Lung microvascular endothelial cell (primary cell): ENCODE data around the gene PDE4D. TPM values are rescaled to one million over a fixed set of nuclear protein-coding genes. Genes with fewer than 3 reads are reported as not detected.

Source experiments
- DNase-seq, 2 donors: peaks; one replicate each; pipeline versions ENCODE4 v3.0.0 to v3.0.0-alpha.2; 2010; ENCODE audit warnings: low read depth in 2 of 2
- total RNA-seq: library from RNA; depleted of rRNA; stranded (reverse); fragments of >200 nt; gene quantifications from 2 replicates; pipeline ENCODE4 v1.2.1, GENCODE V29; 2014

PDE4D gene
- total RNA-seq, 1 donor from 2014 or later: 23.8 TPM

DNA sequence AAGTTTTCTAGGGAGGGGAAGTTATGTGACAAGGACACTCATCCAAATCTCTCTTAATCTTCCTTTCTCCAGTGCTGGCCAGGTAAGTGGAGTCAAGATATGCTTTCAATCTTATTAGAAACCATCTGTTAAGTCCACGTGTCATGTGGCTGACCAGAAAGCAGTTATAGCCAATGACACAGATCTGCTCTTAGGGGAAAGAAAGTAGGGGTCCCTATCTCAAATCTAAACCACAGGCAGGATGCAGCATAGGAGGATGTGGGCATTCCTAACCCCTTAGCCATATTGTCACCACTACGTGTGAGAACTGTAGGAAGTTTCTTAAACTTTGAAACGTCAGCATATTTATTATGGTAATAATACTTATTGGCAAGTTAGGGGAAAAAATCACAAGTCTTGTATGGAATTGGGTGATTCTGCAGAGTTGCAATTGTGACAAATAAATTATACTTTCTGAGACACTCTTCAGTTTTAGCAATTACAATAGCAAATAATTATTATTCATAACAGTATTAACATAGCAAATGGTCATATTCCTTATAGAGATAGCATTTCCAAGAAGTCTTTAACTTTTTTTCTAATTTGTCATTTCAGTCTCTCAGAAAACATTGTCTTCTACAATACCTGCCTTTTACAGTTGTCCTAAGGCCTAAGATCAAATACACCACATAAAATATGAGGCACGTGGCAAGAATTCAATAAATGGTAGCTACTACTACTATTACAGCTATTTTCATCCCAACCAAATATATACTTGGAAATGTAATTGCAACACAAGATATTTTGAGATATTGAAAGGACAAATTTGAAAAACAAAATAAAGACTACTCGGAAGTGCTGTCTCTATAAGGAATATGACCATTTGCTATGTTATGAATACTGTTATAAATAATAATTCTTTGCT, 236.9 kb downstream of the PDE4D start:
- DNase-seq: peak in 1 of 2 donors; percentile 5

DNA sequence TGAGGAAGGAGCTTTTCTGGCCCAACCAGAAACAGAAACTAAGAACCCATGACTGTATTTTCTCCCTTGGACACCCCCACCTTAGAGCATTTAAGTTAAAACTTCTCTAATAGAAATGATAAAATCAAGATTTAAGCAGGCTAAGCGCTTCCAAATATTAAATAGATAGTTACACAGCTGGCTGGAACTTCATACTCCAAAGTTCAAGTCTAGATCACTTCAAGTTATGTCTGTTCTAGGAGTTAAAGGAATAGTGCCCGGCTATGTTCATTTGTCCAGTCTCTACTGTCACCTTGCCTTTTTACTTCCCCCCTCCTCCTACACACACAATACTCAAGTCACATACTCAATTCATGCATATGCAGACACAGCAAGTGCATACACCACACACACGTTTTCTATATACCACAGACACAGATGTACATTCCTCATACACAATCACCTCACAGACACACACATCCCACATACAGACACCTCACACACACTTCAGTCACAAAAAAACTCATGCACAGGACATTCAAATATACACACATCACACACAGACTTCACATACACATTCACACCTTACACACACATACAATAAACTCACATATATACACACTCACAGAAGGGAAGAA, 237.7 kb downstream of the PDE4D start:
- DNase-seq: no peak

- DNase-seq: no peak
Observed at GRCh38 chr5:59654691-59655090, 238.8 kb downstream of the PDE4D start.

DNA sequence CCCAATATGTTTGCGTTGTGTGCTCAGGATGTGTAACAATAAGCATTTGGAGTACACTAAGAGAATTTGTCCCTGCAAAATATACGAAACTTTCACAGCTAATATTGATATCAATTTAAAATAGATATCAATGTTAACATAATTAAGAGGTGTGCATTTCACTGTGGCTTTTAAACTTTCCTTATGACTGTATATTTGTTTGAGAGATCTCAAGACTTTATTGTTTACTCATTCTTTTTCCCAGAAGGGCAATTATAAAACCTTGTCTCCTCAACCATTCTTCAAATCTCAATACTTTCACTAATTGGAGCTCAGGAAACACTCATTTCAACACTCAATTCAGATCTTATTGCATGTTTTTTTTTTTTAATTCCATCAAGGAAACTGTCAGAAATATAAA, 241.1 kb downstream of the PDE4D start:
- DNase-seq: no peak

GRCh38 chr5:59648949-59649921, 244.3 kb downstream of the PDE4D start:
- DNase-seq: peak in 1 of 2 donors; percentile 81

- no peak for DNase-seq
Observed at GRCh38 chr5:59648038-59648831, 245.3 kb downstream of the PDE4D start.

DNA sequence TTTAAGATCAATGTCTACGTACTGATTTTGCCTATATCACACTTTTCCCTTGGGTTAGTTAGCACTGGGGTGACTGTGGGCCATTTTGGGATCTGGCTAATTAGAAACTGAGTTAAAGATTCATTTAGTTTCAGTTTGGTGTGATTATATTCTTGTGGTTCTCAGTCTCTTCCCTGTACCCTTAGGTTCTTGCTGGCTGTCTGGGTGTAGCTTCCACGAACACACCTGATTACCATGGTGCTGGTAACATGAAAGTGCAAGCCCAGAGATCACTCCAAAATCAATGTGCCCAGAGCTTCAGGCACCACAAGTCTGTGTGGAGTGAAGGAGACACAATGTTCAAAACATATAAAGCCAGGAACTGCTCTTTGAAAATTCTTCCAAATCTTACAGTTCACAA, 248.1 kb downstream of the PDE4D start:
- no peak for DNase-seq

- peak in 1 of 2 donors; percentile 29 for DNase-seq
Observed at GRCh38 chr5:59640411-59640810, 253.1 kb downstream of the PDE4D start.

DNA sequence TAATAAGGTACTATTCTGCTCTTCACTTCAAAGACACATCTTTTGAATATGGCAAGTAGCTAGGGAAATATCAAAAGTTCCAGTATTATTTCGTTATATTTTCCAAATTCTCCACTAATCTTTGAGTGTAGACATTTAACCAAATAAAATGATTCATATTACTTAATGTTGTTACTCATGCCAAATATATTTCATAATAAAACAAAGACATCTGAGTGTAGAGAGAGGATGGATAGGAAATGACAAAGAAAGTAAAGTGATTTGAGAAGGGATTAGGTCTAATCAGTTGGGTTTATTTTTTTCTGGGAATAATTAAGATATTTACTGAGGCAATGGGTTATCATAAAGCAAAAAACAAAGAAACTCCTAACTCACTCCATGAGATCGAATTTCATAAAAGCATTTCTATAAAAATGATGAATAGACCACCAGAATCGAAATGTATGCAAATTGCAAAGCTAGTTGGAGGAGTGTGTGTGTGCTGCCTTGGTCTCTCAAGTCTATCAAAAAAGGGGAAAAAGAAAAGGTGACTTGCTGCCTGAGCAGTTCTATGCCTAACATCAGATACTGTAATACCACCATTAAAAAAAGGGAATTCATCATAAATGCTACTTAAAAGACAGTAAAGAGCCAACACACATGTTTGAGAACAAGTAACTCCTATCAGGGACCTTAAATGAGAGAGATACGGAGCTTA, 255.5 kb downstream of the PDE4D start:
- peak in 1 of 2 donors; percentile 19 for DNase-seq

GRCh38 chr5:59629561-59629960, 264.0 kb downstream of the PDE4D start:
- DNase-seq: no peak

- DNase-seq: peak in 1 of 2 donors; percentile 29
Observed at GRCh38 chr5:59628062-59628828, 265.3 kb downstream of the PDE4D start.

DNA sequence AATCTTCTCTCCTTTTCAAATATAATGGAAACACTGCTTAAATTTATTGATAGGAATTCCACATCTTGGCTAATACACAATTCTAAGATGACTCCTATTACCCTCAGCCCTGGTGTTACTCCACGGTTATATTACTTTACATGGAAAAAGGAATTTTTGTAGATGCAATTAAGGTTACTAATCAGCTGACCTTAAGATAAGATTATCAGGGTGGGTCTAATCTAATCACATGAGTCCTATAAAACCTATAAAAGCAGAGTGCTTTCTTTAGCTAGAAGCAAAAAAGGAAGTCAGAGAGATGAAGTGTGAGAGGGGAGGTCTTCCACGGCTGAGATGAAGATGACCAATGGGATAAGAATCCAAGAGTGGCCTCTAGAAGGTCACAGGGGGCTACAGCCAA, 268.6 kb downstream of the PDE4D start:
- DNase-seq: no peak

- DNase-seq: no peak
Observed at GRCh38 chr5:59622848-59623247, 270.7 kb downstream of the PDE4D start.

DNA sequence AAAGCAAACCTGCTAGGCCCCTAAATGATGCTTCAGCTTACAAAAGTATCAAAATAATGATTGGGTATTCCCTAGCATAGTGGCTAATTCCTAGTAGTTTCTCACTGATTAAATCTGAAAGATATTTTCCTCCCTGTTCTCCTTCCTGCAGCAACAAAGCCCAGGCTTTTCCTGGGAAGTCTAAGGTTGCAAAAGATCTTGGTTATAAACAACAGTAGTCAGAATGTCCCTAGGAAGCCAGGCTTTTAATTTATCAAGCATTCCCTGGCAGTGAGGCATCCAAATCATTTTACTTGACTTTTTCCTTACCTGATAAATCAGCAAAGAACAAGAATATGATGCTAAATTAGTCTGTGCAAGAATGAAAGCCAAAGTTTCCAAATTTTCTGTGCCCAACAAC, 272.0 kb downstream of the PDE4D start:
- DNase-seq: peak in 1 of 2 donors; percentile 28

DNA sequence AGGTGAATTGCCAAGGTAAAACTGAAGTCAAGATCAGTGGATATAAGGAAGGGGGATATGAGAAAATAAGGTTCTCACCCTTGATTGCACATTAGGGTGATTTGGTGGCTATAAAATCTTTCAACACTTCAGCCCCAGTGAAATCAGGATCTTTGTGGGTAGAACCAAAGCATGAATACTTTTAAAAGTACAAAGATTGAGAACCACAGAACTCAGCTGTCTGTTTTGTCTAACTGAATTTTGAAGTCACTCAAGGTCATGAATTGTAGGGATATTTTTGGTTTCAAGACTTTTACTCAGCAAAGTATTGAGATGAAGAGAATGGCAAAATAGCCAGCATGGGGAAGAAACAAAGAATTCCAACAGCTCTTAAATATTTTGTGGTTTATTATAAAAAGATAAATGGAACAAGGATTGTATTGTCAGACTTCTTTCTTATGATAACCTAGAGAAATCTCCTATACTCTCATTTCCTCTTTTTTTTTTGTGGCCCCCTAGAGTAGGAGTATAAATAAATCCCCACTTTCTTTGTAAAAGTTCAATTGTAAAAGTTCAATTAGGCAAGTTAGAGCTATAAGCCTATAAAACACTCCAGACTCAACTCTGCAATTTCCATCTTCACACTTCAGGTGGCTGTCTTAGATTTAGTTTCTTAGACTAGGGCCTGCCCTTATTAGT, 272.9 kb downstream of the PDE4D start:
- no peak for DNase-seq

- no peak for DNase-seq
Observed at GRCh38 chr5:59618644-59619043, 274.9 kb downstream of the PDE4D start.

- DNase-seq: peak in 1 of 2 donors; percentile 10
Observed at GRCh38 chr5:59617186-59617771, 276.2 kb downstream of the PDE4D start.

DNA sequence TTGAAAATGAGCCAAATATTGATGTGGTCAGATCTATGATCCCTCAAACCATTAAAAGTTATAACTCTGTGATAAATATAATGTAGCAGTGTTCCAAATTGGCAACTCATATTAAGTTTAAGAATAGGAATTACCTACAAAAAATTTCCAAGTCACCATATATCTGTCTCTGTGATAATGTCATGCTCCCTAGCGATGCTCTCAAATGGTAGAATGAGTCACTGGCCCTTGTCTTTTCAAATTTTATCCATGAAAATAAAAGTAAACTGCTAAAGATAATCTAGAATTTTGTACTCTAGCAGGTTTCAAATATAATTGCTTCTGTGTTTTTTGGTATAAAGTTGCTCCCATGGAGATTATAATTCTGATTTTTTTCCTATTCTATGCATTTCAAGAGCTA, 277.1 kb downstream of the PDE4D start:
- no peak for DNase-seq

DNA sequence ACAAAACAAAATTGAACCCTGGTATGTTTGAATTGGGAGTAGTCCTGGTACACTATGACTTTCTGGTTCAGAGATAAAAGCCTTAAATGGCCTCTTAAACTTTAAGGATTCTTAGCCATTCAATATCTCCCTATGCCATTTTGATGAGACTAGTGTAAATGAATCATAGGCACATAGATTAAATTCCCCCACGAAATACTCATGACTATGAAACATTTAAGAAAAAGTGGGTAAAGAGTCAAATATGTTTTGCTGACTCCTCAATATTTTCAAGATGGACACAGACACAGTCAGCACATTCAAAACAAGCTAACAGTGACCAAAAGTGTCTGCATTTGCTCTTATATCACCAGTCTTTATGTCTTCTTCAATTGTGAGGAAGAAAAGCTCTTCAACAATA, 278.3 kb downstream of the PDE4D start:
- no peak for DNase-seq
